GM12873 (cell line): ENCODE results near the gene CD1B.

Source experiments
- CTCF ChIP-seq: IDR thresholded peaks from 2 replicates; pipeline ENCODE4 v1.5.1; 2012; ENCODE audit warnings: low read depth, mild to moderate bottlenecking, moderate library complexity, low read length, control low read depth; ENCODE audit not compliant: insufficient read depth; ENCODE audit errors: missing control alignments

Gene CD1B

GRCh38 chr1:158331106-158331425 is 265 bp downstream of the CD1B start:
- TF ChIP-seq CTCF, result no peak

- TF ChIP-seq CTCF, result no peak
These were observed 783 bp downstream of the CD1B start for GRCh38 chr1:158330391-158331105.

GRCh38 chr1:158329733-158330132 is 1.6 kb downstream of the CD1B start:
- peak; percentile 64 for TF ChIP-seq CTCF

GRCh38 chr1:158329300-158329699 is 2.0 kb downstream of the CD1B start:
- TF ChIP-seq CTCF, result no peak

GRCh38 chr1:158328426-158328825 is 2.9 kb downstream of the CD1B start:
- TF ChIP-seq CTCF, result no peak

GRCh38 chr1:158327481-158327880 is 3.9 kb downstream of the CD1B start:
- no peak for TF ChIP-seq CTCF

GRCh38 chr1:158324395-158324794 is 6.9 kb downstream of the CD1B start:
- no peak for TF ChIP-seq CTCF
